ENCODE results near the gene STXBP6.

Gene STXBP6

GRCh38 chr14:25032092-25032784 lies 17.7 kb downstream of the STXBP6 start:
- no peak overlapping the region for H3K23ac ChIP-seq (ENCODE audit: low read length in 2 of 2)
- no peak overlapping the region for H3K18ac ChIP-seq (ENCODE audit: low read depth in 1 of 2, low read length in 2 of 2)
- H3K4me2 ChIP-seq (ENCODE audit: low read length, poor library complexity, severe bottlenecking), result no peak overlapping the region
- no peak overlapping the region for H2AK5ac ChIP-seq (ENCODE audit: low read length, severe bottlenecking)
- no peak overlapping the region for H3K9ac ChIP-seq (ENCODE audit: low read length)
- no peak overlapping the region for H3K4ac ChIP-seq (ENCODE audit: low read depth in 1 of 2, low read length in 2 of 2)
- H3K36me3 ChIP-seq (ENCODE audit: control insufficient read depth in 1 of 2, insufficient read depth in 2 of 2, low read depth in 1 of 2, low read length in 2 of 2), result peaks cover 0 to 3% of the 10 kb centered on the region in 2 experiments
- no peak overlapping the region for H2BK12ac ChIP-seq (ENCODE audit: low read length in 2 of 2)
- DNase-seq, result no peak
- no peaks in the 10 kb centered on the region for H3K27me3 ChIP-seq (ENCODE audit: control insufficient read depth in 1 of 2, insufficient read depth in 1 of 2, low read length in 2 of 2)
- H3K27ac ChIP-seq (ENCODE audit: low read length, poor library complexity, severe bottlenecking), result no peak overlapping the region
- WGBS, result 82% methylated on average over 9 of the region's 10 CpGs
- no peak overlapping the region for H2AFZ ChIP-seq (ENCODE audit: low read depth, low read length)
- H3K79me1 ChIP-seq (replicated peaks; ENCODE audit: low read length, poor library complexity, severe bottlenecking), result no peaks in the 10 kb centered on the region
- no peak overlapping the region for H3K14ac ChIP-seq (ENCODE audit: low read length in 2 of 2)
- no peak overlapping the region for H4K8ac ChIP-seq (ENCODE audit: low read length)
- no peaks in the 10 kb centered on the region for H3K9me3 ChIP-seq (ENCODE audit: control insufficient read depth, low read length)
- H2BK15ac ChIP-seq (ENCODE audit: low read depth, poor library complexity, severe bottlenecking), result no peak overlapping the region
- no peak overlapping the region for H4K91ac ChIP-seq (ENCODE audit: low read length)
- no peaks in the 10 kb centered on the region for H3K4me1 ChIP-seq (ENCODE audit: control insufficient read depth, insufficient read depth, low read depth, low read length)
- H3K4me3 ChIP-seq (ENCODE audit: insufficient read depth in 1 of 2, low read depth in 1 of 2, low read length in 2 of 2), result no peak overlapping the region
- no peak overlapping the region for H2BK5ac ChIP-seq (ENCODE audit: low read depth, low read length, poor library complexity, severe bottlenecking)
- no peak overlapping the region for H2BK120ac ChIP-seq (ENCODE audit: low read depth, low read length)

- no peak overlapping the region for H3K23ac ChIP-seq (ENCODE audit: low read length in 2 of 2)
- H2AFZ ChIP-seq (ENCODE audit: low read depth, low read length), result no peak overlapping the region
- H2AK5ac ChIP-seq (ENCODE audit: low read length, severe bottlenecking), result no peak overlapping the region
- no peak overlapping the region for H2BK5ac ChIP-seq (ENCODE audit: low read depth, low read length, poor library complexity, severe bottlenecking)
- H2BK12ac ChIP-seq (ENCODE audit: low read length in 2 of 2), result no peak overlapping the region
- 86% methylated on average over 1 of the region's 4 CpGs for WGBS
- no peak overlapping the region for H4K91ac ChIP-seq (ENCODE audit: low read length)
- no peak overlapping the region for H2BK15ac ChIP-seq (ENCODE audit: low read depth, poor library complexity, severe bottlenecking)
- H3K27ac ChIP-seq (ENCODE audit: low read length, poor library complexity, severe bottlenecking), result no peak overlapping the region
- H3K9ac ChIP-seq (ENCODE audit: low read length), result no peak overlapping the region
- H3K36me3 ChIP-seq (ENCODE audit: control insufficient read depth in 1 of 2, insufficient read depth in 2 of 2, low read depth in 1 of 2, low read length in 2 of 2), result peaks cover 0 to 3% of the 10 kb centered on the region in 2 experiments
- H3K4me3 ChIP-seq (ENCODE audit: insufficient read depth in 1 of 2, low read depth in 1 of 2, low read length in 2 of 2), result no peak overlapping the region
- no peaks in the 10 kb centered on the region for H3K9me3 ChIP-seq (ENCODE audit: control insufficient read depth, low read length)
- DNase-seq, result no peak
- H4K8ac ChIP-seq (ENCODE audit: low read length), result no peak overlapping the region
- H3K79me1 ChIP-seq (replicated peaks; ENCODE audit: low read length, poor library complexity, severe bottlenecking), result no peaks in the 10 kb centered on the region
- no peaks in the 10 kb centered on the region for H3K4me1 ChIP-seq (ENCODE audit: control insufficient read depth, insufficient read depth, low read depth, low read length)
- no peaks in the 10 kb centered on the region for H3K27me3 ChIP-seq (ENCODE audit: control insufficient read depth in 1 of 2, insufficient read depth in 1 of 2, low read length in 2 of 2)
- H2BK120ac ChIP-seq (ENCODE audit: low read depth, low read length), result no peak overlapping the region
- no peak overlapping the region for H3K18ac ChIP-seq (ENCODE audit: low read depth in 1 of 2, low read length in 2 of 2)
- no peak overlapping the region for H3K14ac ChIP-seq (ENCODE audit: low read length in 2 of 2)
- no peak overlapping the region for H3K4me2 ChIP-seq (ENCODE audit: low read length, poor library complexity, severe bottlenecking)
- H3K4ac ChIP-seq (ENCODE audit: low read depth in 1 of 2, low read length in 2 of 2), result no peak overlapping the region
Measured at GRCh38 chr14:25026476-25027137, 23.3 kb downstream of the STXBP6 start.

GRCh38 chr14:25019892-25020291 lies 30.1 kb downstream of the STXBP6 start:
- no peak overlapping the region for H2BK5ac ChIP-seq (ENCODE audit: low read depth, low read length, poor library complexity, severe bottlenecking)
- no peak overlapping the region for H3K4me2 ChIP-seq (ENCODE audit: low read length, poor library complexity, severe bottlenecking)
- H3K14ac ChIP-seq (ENCODE audit: low read length in 2 of 2), result no peak overlapping the region
- no peak overlapping the region for H3K4me3 ChIP-seq (ENCODE audit: insufficient read depth in 1 of 2, low read depth in 1 of 2, low read length in 2 of 2)
- H2BK12ac ChIP-seq (ENCODE audit: low read length in 2 of 2), result no peak overlapping the region
- H3K9ac ChIP-seq (ENCODE audit: low read length), result no peak overlapping the region
- DNase-seq, result no peak
- no peaks in the 10 kb centered on the region for H3K36me3 ChIP-seq (ENCODE audit: control insufficient read depth in 1 of 2, insufficient read depth in 2 of 2, low read depth in 1 of 2, low read length in 2 of 2)
- 50% methylated on average over 1 of the region's 1 CpG for WGBS
- no peak overlapping the region for H4K91ac ChIP-seq (ENCODE audit: low read length)
- H2AK5ac ChIP-seq (ENCODE audit: low read length, severe bottlenecking), result no peak overlapping the region
- H3K4me1 ChIP-seq (ENCODE audit: control insufficient read depth, insufficient read depth, low read depth, low read length), result no peaks in the 10 kb centered on the region
- no peaks in the 10 kb centered on the region for H3K9me3 ChIP-seq (ENCODE audit: control insufficient read depth, low read length)
- no peak overlapping the region for H4K8ac ChIP-seq (ENCODE audit: low read length)
- H3K18ac ChIP-seq (ENCODE audit: low read depth in 1 of 2, low read length in 2 of 2), result no peak overlapping the region
- no peak overlapping the region for H3K23ac ChIP-seq (ENCODE audit: low read length in 2 of 2)
- H3K4ac ChIP-seq (ENCODE audit: low read depth in 1 of 2, low read length in 2 of 2), result no peak overlapping the region
- no peaks in the 10 kb centered on the region for H3K27me3 ChIP-seq (ENCODE audit: control insufficient read depth in 1 of 2, insufficient read depth in 1 of 2, low read length in 2 of 2)
- H2BK120ac ChIP-seq (ENCODE audit: low read depth, low read length), result no peak overlapping the region
- no peak overlapping the region for H2AFZ ChIP-seq (ENCODE audit: low read depth, low read length)
- H3K79me1 ChIP-seq (replicated peaks; ENCODE audit: low read length, poor library complexity, severe bottlenecking), result no peaks in the 10 kb centered on the region
- H2BK15ac ChIP-seq (ENCODE audit: low read depth, poor library complexity, severe bottlenecking), result no peak overlapping the region
- H3K27ac ChIP-seq (ENCODE audit: low read length, poor library complexity, severe bottlenecking), result no peak overlapping the region

GRCh38 chr14:25017562-25017961 lies 32.4 kb downstream of the STXBP6 start:
- H3K4me1 ChIP-seq (ENCODE audit: control insufficient read depth, insufficient read depth, low read depth, low read length), result no peaks in the 10 kb centered on the region
- H3K27ac ChIP-seq (ENCODE audit: low read length, poor library complexity, severe bottlenecking), result no peak overlapping the region
- no peaks in the 10 kb centered on the region for H3K36me3 ChIP-seq (ENCODE audit: control insufficient read depth in 1 of 2, insufficient read depth in 2 of 2, low read depth in 1 of 2, low read length in 2 of 2)
- H3K4ac ChIP-seq (ENCODE audit: low read depth in 1 of 2, low read length in 2 of 2), result no peak overlapping the region
- no peak overlapping the region for H3K14ac ChIP-seq (ENCODE audit: low read length in 2 of 2)
- no peak overlapping the region for H2AK5ac ChIP-seq (ENCODE audit: low read length, severe bottlenecking)
- H2BK12ac ChIP-seq (ENCODE audit: low read length in 2 of 2), result no peak overlapping the region
- 84% methylated on average over 2 of the region's 2 CpGs for WGBS
- no peak overlapping the region for H3K4me3 ChIP-seq (ENCODE audit: insufficient read depth in 1 of 2, low read depth in 1 of 2, low read length in 2 of 2)
- H2BK5ac ChIP-seq (ENCODE audit: low read depth, low read length, poor library complexity, severe bottlenecking), result no peak overlapping the region
- no peaks in the 10 kb centered on the region for H3K27me3 ChIP-seq (ENCODE audit: control insufficient read depth in 1 of 2, insufficient read depth in 1 of 2, low read length in 2 of 2)
- H3K23ac ChIP-seq (ENCODE audit: low read length in 2 of 2), result no peak overlapping the region
- no peak overlapping the region for H4K91ac ChIP-seq (ENCODE audit: low read length)
- H3K9ac ChIP-seq (ENCODE audit: low read length), result no peak overlapping the region
- H2AFZ ChIP-seq (ENCODE audit: low read depth, low read length), result no peak overlapping the region
- H3K18ac ChIP-seq (ENCODE audit: low read depth in 1 of 2, low read length in 2 of 2), result no peak overlapping the region
- H3K9me3 ChIP-seq (ENCODE audit: control insufficient read depth, low read length), result no peaks in the 10 kb centered on the region
- no peak overlapping the region for H2BK15ac ChIP-seq (ENCODE audit: low read depth, poor library complexity, severe bottlenecking)
- no peak for DNase-seq
- no peak overlapping the region for H4K8ac ChIP-seq (ENCODE audit: low read length)
- H3K4me2 ChIP-seq (ENCODE audit: low read length, poor library complexity, severe bottlenecking), result no peak overlapping the region
- H3K79me1 ChIP-seq (replicated peaks; ENCODE audit: low read length, poor library complexity, severe bottlenecking), result no peaks in the 10 kb centered on the region
- no peak overlapping the region for H2BK120ac ChIP-seq (ENCODE audit: low read depth, low read length)
